Central memory CD4-positive, alpha-beta T cell (primary cell): Measurements from ENCODE around the gene STK31.
"Not testable (repeated sequence)": the region's sequence is repeated elsewhere in the genome, so short reads cannot be mapped to it uniquely, and the experiment has no call there.

Experiments
- DNase-seq: peaks from one replicate; pipeline ENCODE4 v3.0.0; 2022
- total RNA-seq, 3 experiments: gene quantifications; one replicate each; lab custom pipeline; 2026; lab: John Stamatoyannopoulos, UW

Gene STK31
- 0.18 to 1.2 (median 0.82) reads per million in 3 experiments for total RNA-seq

DNA sequence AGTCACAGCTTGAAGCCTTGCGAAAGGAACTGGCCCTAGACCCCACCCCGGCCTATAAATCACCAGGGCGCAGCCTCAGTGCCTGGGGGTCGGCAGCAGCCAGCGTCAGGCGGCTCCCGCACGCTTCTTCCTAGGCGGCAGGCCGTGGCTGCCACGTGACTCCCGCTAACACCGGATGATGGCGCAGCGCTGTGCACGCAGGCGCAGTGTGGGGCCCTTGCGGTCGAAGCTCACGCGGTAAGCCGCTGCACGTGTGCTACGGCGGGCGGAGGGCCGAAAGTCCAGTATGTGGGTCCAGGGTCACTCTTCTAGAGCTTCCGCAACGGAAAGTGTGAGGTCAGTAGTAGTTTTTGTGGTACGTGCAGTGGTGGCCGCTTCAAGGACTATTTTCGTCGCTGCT lies at the start of gene STK31:
TSS of gene STK31 (plus strand) at position 220 of the 400 bp plus-strand sequence. CDS start at position 287, 67 bp downstream.
- DNase-seq, result no peak

GRCh38 chr7:23661385-23661784 lies 48.6 kb upstream of the STK31 start:
- DNase-seq, result no peak

- DNase-seq, result no peak
Observed at GRCh38 chr7:23662124-23662983, 47.7 kb upstream of the STK31 start.

GRCh38 chr7:23662984-23663313 lies 47.1 kb upstream of the STK31 start:
- no peak for DNase-seq

- DNase-seq, result no peak
Observed at GRCh38 chr7:23664122-23664521, 45.9 kb upstream of the STK31 start.

GRCh38 chr7:23672033-23672432 lies 38.0 kb upstream of the STK31 start:
- DNase-seq, result no peak

DNA sequence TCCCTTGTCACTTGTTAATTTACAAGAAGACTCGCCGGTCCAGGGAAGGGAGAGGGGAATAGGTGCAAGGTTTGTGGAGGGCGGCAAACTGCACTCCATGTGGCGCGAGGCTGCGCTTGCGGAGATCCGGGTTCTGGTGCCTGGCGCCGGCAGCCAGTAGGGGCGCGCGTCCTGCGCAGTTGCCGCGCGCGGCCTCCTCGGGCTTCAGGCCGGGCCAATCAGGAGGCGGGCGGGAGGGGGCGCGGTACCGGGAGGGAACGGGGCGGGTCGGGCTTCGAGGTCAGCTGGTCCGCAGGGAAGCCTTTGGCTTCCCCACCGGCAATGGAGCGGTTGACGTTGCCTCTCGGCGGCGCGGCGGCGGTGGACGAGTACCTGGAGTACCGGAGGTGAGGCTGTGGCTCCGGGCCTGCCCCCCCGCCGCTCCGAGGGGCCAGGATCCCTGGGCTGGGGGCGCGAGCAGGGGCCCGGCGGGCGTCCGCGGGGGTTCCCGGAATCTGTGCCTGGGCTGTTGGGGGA lies 30.1 kb upstream of the STK31 start, which contains the start of gene FAM221A:
TSS of gene FAM221A (plus strand) at position 302 of the 516 bp plus-strand sequence. CDS start at position 322, 20 bp downstream.
- peak; percentile 69 for DNase-seq

DNA sequence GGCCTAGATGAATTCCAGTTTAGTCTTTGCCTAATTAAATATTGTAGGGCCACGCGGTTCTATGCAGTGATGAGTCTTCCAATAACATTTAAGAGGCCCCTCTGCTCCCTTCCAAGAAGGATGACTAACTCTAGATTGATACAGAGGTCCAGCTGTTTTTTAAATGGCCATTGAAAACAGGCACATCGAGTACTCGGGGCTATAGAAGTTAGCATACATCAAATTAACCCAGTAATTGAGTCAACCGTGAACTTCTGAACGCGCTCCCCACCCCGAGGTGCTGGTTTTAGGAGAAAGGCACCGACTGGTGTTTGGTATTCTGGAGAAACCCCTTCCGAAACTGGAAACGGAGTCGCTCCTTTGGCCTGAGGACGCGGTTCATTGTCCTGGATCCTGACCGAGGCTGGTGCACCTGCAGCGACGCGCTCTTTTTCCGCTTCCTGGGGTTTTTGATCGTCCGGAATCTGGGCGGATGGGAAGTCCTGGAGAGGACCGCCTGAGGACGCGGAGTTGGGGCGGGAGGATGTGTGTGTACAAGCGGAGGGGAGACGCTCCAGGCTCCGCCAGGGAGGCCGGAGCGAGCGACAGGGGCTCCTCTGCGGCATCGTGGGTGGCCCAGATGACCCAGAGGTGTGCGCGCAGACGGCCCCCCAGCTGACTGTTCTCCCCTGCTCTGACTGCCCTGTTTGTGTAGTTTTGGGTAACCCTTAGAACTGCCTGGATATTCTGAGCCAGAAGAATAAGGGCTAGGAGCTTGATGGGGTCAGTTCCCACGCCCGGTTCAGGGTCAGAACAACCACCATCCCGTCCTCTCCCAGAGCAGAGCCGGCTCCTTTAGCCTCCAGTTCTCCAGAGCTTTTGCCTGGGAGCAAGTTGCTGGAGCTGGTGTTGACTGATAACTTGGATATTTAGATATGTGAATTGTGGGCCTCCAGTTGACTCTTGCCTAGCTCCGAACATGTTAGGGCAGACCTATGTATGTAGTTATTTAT lies 29.3 kb upstream of the STK31 start:
- DNase-seq, result peak; percentile 44

- not testable (repeated sequence) for DNase-seq
Observed at GRCh38 chr7:23684041-23684440, 26.0 kb upstream of the STK31 start.

GRCh38 chr7:23685731-23686130 lies 24.3 kb upstream of the STK31 start:
- DNase-seq, result no peak

- DNase-seq, result no peak
Observed at GRCh38 chr7:23687011-23687410, 23.0 kb upstream of the STK31 start.

- DNase-seq, result no peak
Observed at GRCh38 chr7:23689165-23689564, 20.9 kb upstream of the STK31 start.

DNA sequence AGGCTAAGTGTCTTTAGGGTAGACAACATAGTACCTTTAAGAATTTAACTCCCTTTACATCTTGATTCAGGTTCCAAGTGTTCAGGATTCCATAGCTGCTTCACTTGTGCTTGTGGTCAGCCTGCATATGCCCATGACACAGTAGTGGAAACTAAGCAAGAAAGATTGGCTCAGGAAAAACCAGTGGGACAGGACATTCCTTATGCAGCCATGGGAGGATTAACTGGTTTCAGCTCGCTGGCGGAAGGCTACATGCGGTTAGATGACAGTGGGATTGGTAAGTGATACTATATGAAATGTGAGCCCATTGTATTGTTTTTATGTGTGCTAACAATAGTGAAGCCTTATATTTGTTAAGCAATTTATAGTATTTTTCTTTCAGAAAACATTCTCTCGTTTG lies 18.7 kb upstream of the STK31 start:
- DNase-seq, result no peak

GRCh38 chr7:23693224-23693623 lies 16.8 kb upstream of the STK31 start:
- DNase-seq, result no peak

GRCh38 chr7:23696916-23697441 lies 13.0 kb upstream of the STK31 start:
- DNase-seq, result peak; percentile 28

GRCh38 chr7:23698822-23699221 lies 11.2 kb upstream of the STK31 start:
- DNase-seq, result no peak

DNA sequence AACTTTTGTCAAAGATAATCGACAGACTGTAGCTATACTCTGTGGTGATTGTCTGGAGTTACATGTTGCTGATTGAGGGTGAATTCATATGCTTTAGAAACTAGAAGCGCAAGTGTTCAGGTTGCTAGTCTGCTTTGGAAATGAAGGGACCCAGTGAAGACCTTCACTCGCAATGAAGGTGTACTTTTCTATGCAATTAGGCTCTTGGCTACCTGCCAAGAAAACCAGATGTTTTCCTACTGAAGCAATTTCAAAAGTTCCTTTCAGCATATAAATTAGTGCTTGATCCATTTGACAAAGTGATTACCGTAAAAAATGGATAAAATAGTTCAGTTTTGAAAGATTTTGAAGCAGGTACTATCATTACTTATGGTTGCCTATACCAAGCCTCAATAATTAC lies 10.0 kb upstream of the STK31 start:
- no peak for DNase-seq

GRCh38 chr7:23709081-23709750 lies 803 bp upstream of the STK31 start:
- no peak for DNase-seq

DNA sequence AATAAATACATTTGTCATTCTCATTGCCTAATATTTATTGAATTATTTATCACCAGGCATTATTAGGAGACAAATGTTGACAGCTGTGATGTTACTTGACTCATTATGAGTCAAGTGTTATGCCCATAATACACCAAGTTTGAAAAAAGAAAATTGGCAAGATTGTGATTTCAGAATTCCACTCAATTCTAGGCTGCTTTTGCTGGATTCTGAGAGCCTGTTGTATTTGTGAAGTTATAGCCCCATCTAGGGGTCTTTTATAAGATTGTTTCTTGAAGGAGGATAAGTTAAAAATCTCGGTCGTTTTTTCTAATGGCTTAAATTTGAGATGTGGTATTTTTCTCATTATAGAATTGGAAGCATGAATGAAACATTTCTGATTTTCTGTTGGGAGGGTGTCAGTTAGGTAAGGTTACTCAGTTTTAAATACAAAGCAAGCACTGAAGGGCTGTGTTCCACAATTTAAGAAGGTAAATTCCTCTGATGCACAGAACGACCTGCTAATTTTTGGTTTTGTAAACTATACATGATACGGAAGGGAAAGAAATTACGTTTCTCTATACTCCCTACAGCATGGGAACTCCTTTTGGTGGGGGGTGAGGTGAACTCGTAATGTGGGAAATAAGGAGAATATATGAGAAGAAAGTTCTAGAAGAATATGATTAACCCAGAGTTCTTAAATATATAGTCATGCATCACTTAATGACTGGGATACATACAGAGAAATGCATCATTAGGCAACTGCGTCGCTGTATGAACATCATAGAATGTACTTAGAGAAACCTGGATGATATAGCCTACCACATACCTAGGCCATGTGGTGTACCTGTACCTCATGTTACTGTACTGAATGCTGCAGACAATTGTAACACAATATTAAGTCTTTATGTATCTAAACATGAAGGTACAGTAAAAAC lies 2.6 kb downstream of the STK31 start:
- DNase-seq, result peak; percentile 38

DNA sequence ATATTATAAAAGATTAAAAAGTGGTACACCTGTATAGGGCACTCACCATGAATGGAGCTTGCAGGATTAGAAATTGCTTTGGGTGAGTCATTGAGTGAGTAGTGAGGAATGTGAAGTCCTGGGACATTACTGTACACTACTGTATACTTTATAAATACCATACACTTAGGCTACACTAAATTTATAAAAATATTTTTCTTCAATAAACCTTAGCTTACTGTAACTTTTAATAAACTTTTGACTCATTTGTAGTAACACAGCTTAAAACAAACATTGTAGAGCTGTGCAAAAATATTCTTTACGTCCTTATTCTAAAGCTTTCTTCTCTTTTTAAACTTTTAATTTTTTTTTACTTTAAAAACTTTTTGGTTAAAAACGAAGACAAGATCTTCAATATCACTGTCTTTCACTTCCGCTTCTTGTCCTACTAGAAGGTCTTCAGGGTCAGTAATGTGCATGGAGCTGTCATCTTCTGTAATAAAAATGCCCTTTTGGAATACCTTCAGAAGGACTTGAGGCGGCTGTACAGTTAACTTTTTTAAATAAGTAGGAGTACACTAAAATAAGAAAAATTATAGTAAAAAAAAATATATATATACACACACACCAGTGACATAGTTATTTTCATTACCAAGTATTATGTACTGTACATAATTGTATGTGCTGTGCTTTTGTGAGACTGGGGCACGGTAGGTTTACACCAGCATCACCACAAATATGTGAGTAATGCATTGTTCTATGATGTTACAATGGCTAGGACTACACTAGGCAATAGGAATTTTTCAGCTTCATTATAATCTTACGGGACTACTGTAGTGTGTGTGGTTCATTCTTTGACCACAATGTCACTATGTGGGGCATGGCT lies 3.5 kb downstream of the STK31 start:
- no peak for DNase-seq
